Brain microvascular endothelial cell (primary cell): Measurements from ENCODE around the gene NDRG3.

Experiments
- DNase-seq: peaks from one replicate; pipeline ENCODE4 v3.0.0-alpha.2; 2020
- H3K27ac ChIP-seq: fragments of 250-450 bp; sonication (Bioruptor Pico); 2 replicates; pipeline ENCODE4 v1.5.1; 2020; ENCODE audit warnings: mild to moderate bottlenecking, moderate library complexity
- H3K27me3 ChIP-seq: fragments of 250-450 bp; sonication (Bioruptor Pico); replicated peaks from 2 replicates; pipeline ENCODE4 v1.5.1; 2020; ENCODE audit warnings: mild to moderate bottlenecking
- H3K36me3 ChIP-seq: fragments of 250-450 bp; sonication (Bioruptor Pico); replicated peaks from 2 replicates; pipeline ENCODE4 v1.5.1; 2020; ENCODE audit warnings: mild to moderate bottlenecking
- H3K4me3 ChIP-seq: 2 replicates; pipeline ENCODE4 v1.5.1; 2011; ENCODE audit warnings: low read depth, mild to moderate bottlenecking, control low read depth, low read length, moderate library complexity
- in situ Hi-C: cut with HindIII; loops from 2 replicates; pipeline ENCODE4 v1.10.0; 2017; ENCODE audit warnings: low sequenced_read_pairs, low pct_ligation_motif_present
- TF ChIP-seq, protein P1 (sequence below): IDR thresholded peaks from 2 replicates; pipeline ENCODE4 v1.5.1; 2011; ENCODE audit warnings: low read depth, mild to moderate bottlenecking, moderate library complexity, low read length, control low read depth, inconsistent platforms; ENCODE audit errors: missing control alignments

The NDRG3 gene

DNA sequence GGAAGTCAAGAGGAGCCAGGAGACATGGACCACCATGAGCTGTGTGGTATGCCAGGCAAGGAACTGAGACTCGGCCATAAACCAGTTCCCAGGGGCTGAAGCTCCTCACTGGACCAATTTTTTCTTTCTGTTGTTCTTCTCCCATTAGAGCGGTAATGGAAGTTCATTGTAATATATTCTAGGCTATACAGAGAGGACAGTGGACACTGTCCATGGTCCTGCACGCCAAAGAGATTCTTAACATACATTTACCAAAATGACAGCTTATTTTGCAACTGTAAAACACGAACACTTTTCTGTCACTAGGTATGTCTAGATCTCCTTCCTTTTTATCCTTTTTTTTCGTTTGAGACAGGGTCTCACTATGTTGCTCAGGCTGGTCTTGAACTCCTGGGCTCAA is 40.8 kb upstream of the NDRG3 start:
- no peak overlapping the region for H3K27ac ChIP-seq
- in situ Hi-C loops, result no loop called here
- H3K36me3 ChIP-seq, result peaks cover 30% of the 10 kb centered on the region
- H3K4me3 ChIP-seq, result no peak overlapping the region
- TF ChIP-seq, protein P1, sequence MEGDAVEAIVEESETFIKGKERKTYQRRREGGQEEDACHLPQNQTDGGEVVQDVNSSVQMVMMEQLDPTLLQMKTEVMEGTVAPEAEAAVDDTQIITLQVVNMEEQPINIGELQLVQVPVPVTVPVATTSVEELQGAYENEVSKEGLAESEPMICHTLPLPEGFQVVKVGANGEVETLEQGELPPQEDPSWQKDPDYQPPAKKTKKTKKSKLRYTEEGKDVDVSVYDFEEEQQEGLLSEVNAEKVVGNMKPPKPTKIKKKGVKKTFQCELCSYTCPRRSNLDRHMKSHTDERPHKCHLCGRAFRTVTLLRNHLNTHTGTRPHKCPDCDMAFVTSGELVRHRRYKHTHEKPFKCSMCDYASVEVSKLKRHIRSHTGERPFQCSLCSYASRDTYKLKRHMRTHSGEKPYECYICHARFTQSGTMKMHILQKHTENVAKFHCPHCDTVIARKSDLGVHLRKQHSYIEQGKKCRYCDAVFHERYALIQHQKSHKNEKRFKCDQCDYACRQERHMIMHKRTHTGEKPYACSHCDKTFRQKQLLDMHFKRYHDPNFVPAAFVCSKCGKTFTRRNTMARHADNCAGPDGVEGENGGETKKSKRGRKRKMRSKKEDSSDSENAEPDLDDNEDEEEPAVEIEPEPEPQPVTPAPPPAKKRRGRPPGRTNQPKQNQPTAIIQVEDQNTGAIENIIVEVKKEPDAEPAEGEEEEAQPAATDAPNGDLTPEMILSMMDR, result no peak
- no peak for DNase-seq
- H3K27me3 ChIP-seq, result no peaks in the 10 kb centered on the region

GRCh38 chr20:36786246-36786645 is 40.4 kb upstream of the NDRG3 start:
- DNase-seq, result no peak
- TF ChIP-seq, protein P1, result no peak
- peaks cover 27% of the 10 kb centered on the region for H3K36me3 ChIP-seq
- H3K4me3 ChIP-seq, result no peak overlapping the region
- in situ Hi-C loops, result no loop called here
- no peak overlapping the region for H3K27ac ChIP-seq
- H3K27me3 ChIP-seq, result no peaks in the 10 kb centered on the region

DNA sequence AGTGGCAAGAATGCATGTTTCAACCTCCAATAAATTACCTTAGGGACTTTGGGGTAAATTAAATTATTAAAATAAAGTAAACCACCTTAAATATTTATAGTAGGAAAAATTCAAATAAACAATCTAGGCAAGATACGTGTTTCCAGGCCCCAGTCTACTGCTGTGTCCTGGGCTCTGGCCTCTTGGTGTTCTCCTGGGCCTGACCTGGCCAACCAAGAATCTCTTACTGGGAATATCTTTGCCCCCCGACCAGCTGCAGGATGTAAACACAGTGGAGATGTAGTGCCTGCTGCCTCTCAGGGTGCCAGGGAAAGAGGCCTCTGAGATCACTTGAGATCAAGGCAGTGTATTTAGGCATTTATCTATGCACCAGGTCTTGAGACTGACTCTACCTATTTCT is 39.4 kb upstream of the NDRG3 start:
- TF ChIP-seq, protein P1, result no peak
- no peak overlapping the region for H3K27ac ChIP-seq
- in situ Hi-C loops, result no loop called here
- no peak overlapping the region for H3K4me3 ChIP-seq
- peaks cover 27% of the 10 kb centered on the region for H3K36me3 ChIP-seq
- no peaks in the 10 kb centered on the region for H3K27me3 ChIP-seq
- no peak for DNase-seq

GRCh38 chr20:36784900-36785299 is 39.0 kb upstream of the NDRG3 start:
- in situ Hi-C loops, result no loop called here
- DNase-seq, result no peak
- no peak overlapping the region for H3K4me3 ChIP-seq
- H3K36me3 ChIP-seq, result peaks cover 27% of the 10 kb centered on the region
- no peak overlapping the region for H3K27ac ChIP-seq
- TF ChIP-seq, protein P1, result no peak
- no peaks in the 10 kb centered on the region for H3K27me3 ChIP-seq

DNA sequence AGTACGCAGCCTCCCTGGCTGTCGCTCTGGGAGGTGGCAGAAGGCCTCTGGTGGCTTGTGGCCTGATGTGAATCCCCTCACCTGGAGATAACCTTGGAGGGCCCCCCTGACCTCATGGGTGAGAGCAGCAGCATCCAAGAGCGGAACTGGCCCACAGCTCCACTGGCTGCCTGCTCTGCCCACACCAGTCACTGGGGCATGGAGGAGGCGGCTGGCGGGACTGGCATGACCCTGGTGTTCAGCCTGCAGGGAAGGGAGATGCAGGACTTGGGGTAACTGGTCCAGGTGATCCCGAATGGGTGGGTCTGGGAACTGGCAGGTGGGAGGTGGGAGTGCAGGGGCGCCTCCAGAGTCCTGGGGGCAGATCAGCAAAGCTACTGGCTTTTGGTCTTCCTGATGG is 38.2 kb upstream of the NDRG3 start:
- no peak for DNase-seq
- H3K4me3 ChIP-seq, result no peak overlapping the region
- TF ChIP-seq, protein P1, result no peak
- no peak overlapping the region for H3K27ac ChIP-seq
- peaks cover 27% of the 10 kb centered on the region for H3K36me3 ChIP-seq
- in situ Hi-C loops, result no loop called here
- no peaks in the 10 kb centered on the region for H3K27me3 ChIP-seq

GRCh38 chr20:36779656-36780025 is 33.8 kb upstream of the NDRG3 start:
- in situ Hi-C loops, result no loop called here
- peaks cover 11% of the 10 kb centered on the region for H3K36me3 ChIP-seq
- no peaks in the 10 kb centered on the region for H3K27me3 ChIP-seq
- no peak overlapping the region for H3K27ac ChIP-seq
- TF ChIP-seq, protein P1, result no peak
- no peak overlapping the region for H3K4me3 ChIP-seq
- DNase-seq, result no peak
